ENCODE measurements around the gene MAP1B.

The MAP1B gene

GRCh38 chr5:72133212-72133990 is 26.1 kb downstream of the MAP1B start:
- TF ChIP-seq CTCF (IDR thresholded peaks at IDR 0.05; ENCODE audit: extremely low read depth, missing control alignments): no peak
- DNase-seq (ENCODE audit: low spot score): no peak

GRCh38 chr5:72134226-72134899 is 27.1 kb downstream of the MAP1B start:
- DNase-seq (ENCODE audit: low spot score): no peak
- no peak for TF ChIP-seq CTCF (IDR thresholded peaks at IDR 0.05; ENCODE audit: extremely low read depth, missing control alignments)

- no peak for TF ChIP-seq CTCF (IDR thresholded peaks at IDR 0.05; ENCODE audit: extremely low read depth, missing control alignments)
- DNase-seq (ENCODE audit: low spot score): peak; percentile 39
Observed at GRCh38 chr5:72137826-72138409, 30.6 kb downstream of the MAP1B start.

- no peak for TF ChIP-seq CTCF (IDR thresholded peaks at IDR 0.05; ENCODE audit: extremely low read depth, missing control alignments)
- DNase-seq (ENCODE audit: low spot score): no peak
Observed at GRCh38 chr5:72138943-72139521, 31.8 kb downstream of the MAP1B start.

- no peak for TF ChIP-seq CTCF (IDR thresholded peaks at IDR 0.05; ENCODE audit: extremely low read depth, missing control alignments)
- DNase-seq (ENCODE audit: low spot score): no peak
Observed at GRCh38 chr5:72140711-72141110, 33.4 kb downstream of the MAP1B start.

- no peak for DNase-seq (ENCODE audit: low spot score)
- no peak for TF ChIP-seq CTCF (IDR thresholded peaks at IDR 0.05; ENCODE audit: extremely low read depth, missing control alignments)
Observed at GRCh38 chr5:72141440-72142355, 34.4 kb downstream of the MAP1B start.

All from GM20000 (cell line).